LNCaP clone FGC (cell line): ENCODE data around the gene IFNAR1.

Experiments
- DNase-seq: peaks from one replicate; pipeline ENCODE4 v3.0.0-alpha.2; 2011; ENCODE audit warnings: low read depth
- H3K4me3 ChIP-seq: 2 replicates; pipeline ENCODE4 v1.5.1; 2011; ENCODE audit warnings: mild to moderate bottlenecking, low read depth, low read length, control low read depth
- TF ChIP-seq, protein P1 (sequence below): IDR thresholded peaks from 2 replicates; pipeline ENCODE4 v1.5.1; 2012; ENCODE audit warnings: mild to moderate bottlenecking; ENCODE audit not compliant: control insufficient read depth, insufficient read depth; ENCODE audit errors: extremely low read depth

IFNAR1 gene

DNA sequence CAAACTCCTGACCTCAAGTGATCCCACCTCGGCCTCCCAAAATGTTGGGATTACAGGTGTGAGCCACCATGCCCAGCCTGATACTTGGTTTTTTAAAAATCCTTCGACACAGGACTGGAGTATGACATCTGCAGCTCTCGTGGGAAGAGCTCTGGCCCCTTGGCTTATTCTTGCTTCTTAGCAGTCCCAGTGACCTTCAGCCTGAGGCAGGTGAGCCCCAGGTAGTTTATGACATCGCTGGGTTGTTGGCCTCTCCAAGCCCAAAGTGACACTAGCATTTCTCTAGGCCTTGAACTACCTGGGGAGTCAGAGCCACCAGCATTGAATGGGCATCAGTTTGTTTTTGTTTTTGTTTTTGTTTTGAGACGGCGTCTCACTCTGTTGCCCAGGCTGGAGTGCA, 62.5 kb downstream of the IFNAR1 start:
- TF ChIP-seq, protein P1, sequence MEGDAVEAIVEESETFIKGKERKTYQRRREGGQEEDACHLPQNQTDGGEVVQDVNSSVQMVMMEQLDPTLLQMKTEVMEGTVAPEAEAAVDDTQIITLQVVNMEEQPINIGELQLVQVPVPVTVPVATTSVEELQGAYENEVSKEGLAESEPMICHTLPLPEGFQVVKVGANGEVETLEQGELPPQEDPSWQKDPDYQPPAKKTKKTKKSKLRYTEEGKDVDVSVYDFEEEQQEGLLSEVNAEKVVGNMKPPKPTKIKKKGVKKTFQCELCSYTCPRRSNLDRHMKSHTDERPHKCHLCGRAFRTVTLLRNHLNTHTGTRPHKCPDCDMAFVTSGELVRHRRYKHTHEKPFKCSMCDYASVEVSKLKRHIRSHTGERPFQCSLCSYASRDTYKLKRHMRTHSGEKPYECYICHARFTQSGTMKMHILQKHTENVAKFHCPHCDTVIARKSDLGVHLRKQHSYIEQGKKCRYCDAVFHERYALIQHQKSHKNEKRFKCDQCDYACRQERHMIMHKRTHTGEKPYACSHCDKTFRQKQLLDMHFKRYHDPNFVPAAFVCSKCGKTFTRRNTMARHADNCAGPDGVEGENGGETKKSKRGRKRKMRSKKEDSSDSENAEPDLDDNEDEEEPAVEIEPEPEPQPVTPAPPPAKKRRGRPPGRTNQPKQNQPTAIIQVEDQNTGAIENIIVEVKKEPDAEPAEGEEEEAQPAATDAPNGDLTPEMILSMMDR: no peak
- no peak for DNase-seq
- no peak overlapping the region for H3K4me3 ChIP-seq

DNA sequence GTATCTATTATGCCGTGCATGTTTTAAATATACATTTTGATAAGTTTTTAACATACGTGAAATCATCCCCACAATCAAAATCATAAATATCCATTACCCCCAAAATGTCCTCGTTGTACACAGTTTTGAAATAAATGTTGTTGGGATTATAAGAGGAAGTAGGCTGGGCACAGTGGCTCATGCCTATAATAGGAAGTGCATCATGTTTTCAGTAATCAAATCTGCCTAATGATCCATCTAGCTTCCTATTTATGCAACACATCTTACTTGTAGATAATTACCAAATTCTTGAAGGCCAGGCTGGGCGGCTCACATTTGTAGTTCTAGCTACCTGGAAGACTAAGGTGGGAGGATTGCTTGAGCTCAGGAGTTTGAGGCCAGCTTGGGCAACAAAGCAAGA, 63.4 kb downstream of the IFNAR1 start:
- DNase-seq: no peak
- H3K4me3 ChIP-seq: no peak overlapping the region
- TF ChIP-seq, protein P1: no peak

DNA sequence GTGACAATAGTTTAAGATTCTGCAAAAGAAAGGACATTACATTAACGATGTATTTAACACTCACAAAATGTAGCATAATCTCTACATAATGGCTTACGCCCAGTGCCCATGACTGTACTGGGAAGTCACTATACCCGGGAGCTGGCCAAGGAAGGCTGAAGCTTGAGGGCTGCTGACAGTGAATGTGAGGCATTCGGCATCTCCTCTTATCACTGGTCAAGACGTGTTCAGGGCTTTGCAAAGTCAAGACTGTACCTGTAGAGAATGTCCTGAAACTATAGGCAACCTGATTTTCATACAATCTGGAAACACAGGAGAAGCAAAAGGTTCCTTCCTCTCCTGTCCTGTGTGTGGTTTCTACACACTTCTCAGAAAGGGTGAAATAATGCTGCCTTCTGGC, 65.7 kb downstream of the IFNAR1 start:
- H3K4me3 ChIP-seq: no peak overlapping the region
- no peak for DNase-seq
- TF ChIP-seq, protein P1: no peak

DNA sequence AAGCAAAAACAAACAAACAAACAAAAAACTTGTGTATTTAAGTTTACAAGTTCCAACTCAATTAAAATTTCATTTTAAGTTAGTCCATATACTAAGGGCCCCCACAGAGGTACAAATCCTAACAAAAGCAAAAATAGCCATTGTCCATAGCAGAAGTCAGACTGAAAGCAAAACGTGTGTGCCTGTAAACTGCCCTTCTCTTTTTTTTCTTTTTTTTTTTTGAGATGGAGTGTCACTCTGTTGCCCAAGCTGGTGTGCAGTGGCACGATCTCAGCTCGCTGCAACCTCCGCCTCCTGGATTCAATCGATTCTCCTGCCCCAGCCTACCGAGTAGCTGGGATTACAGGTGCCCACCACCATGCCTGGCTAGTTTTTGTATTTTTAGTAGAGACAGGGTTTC, 66.9 kb downstream of the IFNAR1 start:
- TF ChIP-seq, protein P1: no peak
- DNase-seq: no peak
- no peak overlapping the region for H3K4me3 ChIP-seq

DNA sequence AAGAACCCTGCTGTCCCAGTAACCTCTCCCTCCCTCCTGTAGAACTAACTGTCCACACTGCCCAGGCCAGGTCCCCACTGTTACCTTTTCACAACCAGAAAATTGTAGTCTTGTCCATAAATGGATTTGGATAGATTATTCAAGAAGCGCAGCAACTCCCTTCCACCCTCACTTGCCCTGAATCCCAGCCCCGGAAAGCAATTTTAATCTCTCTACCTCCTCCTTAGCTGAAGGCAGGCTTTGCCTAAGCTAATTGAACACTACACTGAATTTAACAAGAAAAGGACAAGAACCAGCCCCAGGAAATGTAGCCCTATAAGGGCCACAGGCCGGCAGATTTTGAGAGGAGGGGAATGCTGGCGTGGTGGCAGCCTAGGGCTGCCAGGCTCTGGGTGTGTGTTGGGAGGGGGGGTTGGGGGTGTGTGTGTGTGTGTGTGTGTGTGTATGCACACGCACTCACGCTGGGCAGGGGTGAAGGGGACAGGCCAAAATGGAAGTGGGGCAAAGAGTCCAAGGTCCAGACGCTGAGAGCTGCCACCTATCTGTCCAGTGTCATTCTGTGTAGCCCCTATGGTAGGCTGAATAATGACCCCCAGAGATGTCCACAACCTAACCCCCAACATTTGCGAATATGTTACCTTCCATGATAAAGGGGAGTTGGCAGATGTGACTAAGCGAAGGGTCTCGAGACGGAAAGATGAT, 67.7 kb downstream of the IFNAR1 start:
- no peak overlapping the region for H3K4me3 ChIP-seq
- DNase-seq: no peak
- TF ChIP-seq, protein P1: no peak

DNA sequence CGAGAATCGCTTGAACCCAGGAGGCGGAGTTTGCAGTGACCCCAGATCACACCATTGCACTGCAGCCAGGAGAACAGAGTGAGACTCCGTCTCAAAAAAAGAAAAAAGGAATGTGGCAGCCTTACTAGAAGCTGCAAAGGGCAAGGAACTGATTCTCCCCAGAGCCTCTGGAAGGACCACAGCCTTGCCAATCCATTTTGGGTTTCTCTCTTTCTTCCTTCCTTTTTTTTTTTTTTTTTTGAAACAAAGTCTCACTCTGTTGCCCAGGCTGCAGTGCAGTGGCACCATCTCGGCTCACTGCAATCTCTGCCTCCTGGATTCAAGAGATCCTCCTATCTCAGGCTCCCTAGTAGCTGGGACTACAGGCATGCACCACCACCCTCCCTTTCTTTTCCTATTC, 68.6 kb downstream of the IFNAR1 start:
- TF ChIP-seq, protein P1: no peak
- DNase-seq: no peak
- H3K4me3 ChIP-seq: no peak overlapping the region

DNA sequence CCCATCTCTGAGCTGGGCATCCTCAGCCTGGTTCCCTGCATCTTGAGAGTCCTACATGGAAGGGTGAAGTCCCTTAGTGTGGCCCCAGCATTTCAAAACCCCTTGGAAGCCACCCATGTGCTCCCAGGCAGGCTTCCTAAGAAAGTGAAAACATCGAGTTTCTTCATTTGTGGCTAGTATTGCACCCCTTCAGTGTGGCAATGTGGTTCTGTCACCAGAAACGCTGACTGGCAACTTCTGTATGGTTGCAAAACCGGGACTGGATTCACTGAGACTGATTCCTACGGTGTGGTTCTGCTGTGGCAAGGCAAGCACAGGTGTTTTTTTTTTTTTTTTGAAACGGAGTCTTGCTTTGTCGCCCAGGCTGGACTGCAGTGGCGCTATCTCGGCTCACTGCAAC, 69.5 kb downstream of the IFNAR1 start:
- TF ChIP-seq, protein P1: no peak
- no peak overlapping the region for H3K4me3 ChIP-seq
- DNase-seq: no peak
